Measurements from ENCODE around the gene CXCR4. TPM values are rescaled to one million over a fixed set of nuclear protein-coding genes. Genes with fewer than 3 reads are reported as not detected.

CXCR4 gene
- total and polyA plus RNA-seq, 2 experiments from 2014 or later = 0.16 TPM; not detected in 1

GRCh38 chr2:136118819-136119716 lies 1.1 kb upstream of the CXCR4 start:
- Histone ChIP-seq H3K27me3 (replicated peaks; ENCODE audit: insufficient read depth) (peaks cover 81% of the 10 kb centered on the region), H3K4me2 (ENCODE audit: unreplicated experiment) (no peak overlapping the region), H2AFZ (no peak overlapping the region), H3K27ac (no peak overlapping the region), H3K79me2 (ENCODE audit: insufficient read depth) (no peaks in the 10 kb centered on the region), H3K9ac (no peak overlapping the region), H3K9me2 (ENCODE audit: insufficient read depth) (no peaks in the 10 kb centered on the region), H3K4me3 (no peak overlapping the region), H3K36me3 (ENCODE audit: low read depth) (no peaks in the 10 kb centered on the region), H3F3A (ENCODE audit: insufficient read depth) (no peaks in the 10 kb centered on the region), H3K9me3 (ENCODE audit: low read depth) (no peaks in the 10 kb centered on the region), H4K20me1 (ENCODE audit: insufficient read depth) (no peaks in the 10 kb centered on the region), H3K4me1 (ENCODE audit: insufficient read depth) (no peaks in the 10 kb centered on the region)
- in situ Hi-C loops (cut with MboI) = no loop called here
- TF ChIP-seq EZH2 (IDR thresholded peaks at IDR 0.05; ENCODE audit: insufficient read depth, poor library complexity, severe bottlenecking) = no peak
- 0 out of 2 replicates have a peak, but pooled peaks have one; percentile 73 for TF ChIP-seq EZH2phosphoT487 (IDR thresholded peaks at IDR 0.05; ENCODE audit: insufficient read depth, low read depth)
- 3% methylated on average over 26 to 51 of the region's 52 CpGs for WGBS, 2 experiments (ENCODE audit: low coverage in 1 of 2, low lambda C conversion rate in 2 of 2, missing lambda C conversion rate in 2 of 2)
- no peak for DNase-seq

GRCh38 chr2:136117391-136117841 lies 533 bp downstream of the CXCR4 start:
- H3K9me3 ChIP-seq (ENCODE audit: low read depth) = no peaks in the 10 kb centered on the region
- peak overlapping the region; percentile 21; the same call in 1 of the 2 replicates for H3K4me3 ChIP-seq
- H3K9ac ChIP-seq = no peak overlapping the region
- no peak overlapping the region for H2AFZ ChIP-seq
- no peaks in the 10 kb centered on the region for H3K79me2 ChIP-seq (ENCODE audit: insufficient read depth)
- no peaks in the 10 kb centered on the region for H3F3A ChIP-seq (ENCODE audit: insufficient read depth)
- 1% methylated on average over 30 to 35 of the region's 35 CpGs for WGBS, 2 experiments (ENCODE audit: low coverage in 1 of 2, low lambda C conversion rate in 2 of 2, missing lambda C conversion rate in 2 of 2)
- no peaks in the 10 kb centered on the region for H3K4me1 ChIP-seq (ENCODE audit: insufficient read depth)
- no peaks in the 10 kb centered on the region for H3K36me3 ChIP-seq (ENCODE audit: low read depth)
- no peaks in the 10 kb centered on the region for H3K9me2 ChIP-seq (ENCODE audit: insufficient read depth)
- TF ChIP-seq EZH2 (IDR thresholded peaks at IDR 0.05; ENCODE audit: insufficient read depth, poor library complexity, severe bottlenecking) (peak; percentile 44), EZH2phosphoT487 (IDR thresholded peaks at IDR 0.05; ENCODE audit: insufficient read depth, low read depth) (no peak)
- in situ Hi-C loops (cut with MboI) = no loop called here
- peaks cover 76% of the 10 kb centered on the region for H3K27me3 ChIP-seq (replicated peaks; ENCODE audit: insufficient read depth)
- no peaks in the 10 kb centered on the region for H4K20me1 ChIP-seq (ENCODE audit: insufficient read depth)
- peak; percentile 46 for DNase-seq
- no peak overlapping the region for H3K4me2 ChIP-seq (ENCODE audit: unreplicated experiment)
- no peak overlapping the region for H3K27ac ChIP-seq

- no peak overlapping the region for H2AFZ ChIP-seq
- H3K79me2 ChIP-seq (ENCODE audit: insufficient read depth) = no peaks in the 10 kb centered on the region
- no peak overlapping the region for H3K9ac ChIP-seq
- no peaks in the 10 kb centered on the region for H3F3A ChIP-seq (ENCODE audit: insufficient read depth)
- H3K36me3 ChIP-seq (ENCODE audit: low read depth) = no peaks in the 10 kb centered on the region
- WGBS, 2 experiments (ENCODE audit: low coverage in 1 of 2, low lambda C conversion rate in 2 of 2, missing lambda C conversion rate in 2 of 2) = 6 to 8% methylated on average over 53 to 57 of the region's 57 CpGs
- H4K20me1 ChIP-seq (ENCODE audit: insufficient read depth) = no peaks in the 10 kb centered on the region
- H3K27me3 ChIP-seq (replicated peaks; ENCODE audit: insufficient read depth) = peaks cover 72% of the 10 kb centered on the region
- H3K9me2 ChIP-seq (ENCODE audit: insufficient read depth) = no peaks in the 10 kb centered on the region
- in situ Hi-C loops (cut with MboI) = no loop called here
- no peaks in the 10 kb centered on the region for H3K9me3 ChIP-seq (ENCODE audit: low read depth)
- TF ChIP-seq EZH2 (IDR thresholded peaks at IDR 0.05; ENCODE audit: insufficient read depth, poor library complexity, severe bottlenecking) (peak; percentile 75), EZH2phosphoT487 (IDR thresholded peaks at IDR 0.05; ENCODE audit: insufficient read depth, low read depth) (no peak)
- no peaks in the 10 kb centered on the region for H3K4me1 ChIP-seq (ENCODE audit: insufficient read depth)
- no peak for DNase-seq
- H3K27ac ChIP-seq = no peak overlapping the region
- no peak overlapping the region; the same call in 1 of the 2 replicates for H3K4me3 ChIP-seq
- H3K4me2 ChIP-seq (ENCODE audit: unreplicated experiment) = no peak overlapping the region
Observed at GRCh38 chr2:136116813-136117390, 1.0 kb downstream of the CXCR4 start.

GRCh38 chr2:136116151-136116812 lies 1.7 kb downstream of the CXCR4 start:
- no peak overlapping the region for H2AFZ ChIP-seq
- no peaks in the 10 kb centered on the region for H3K4me1 ChIP-seq (ENCODE audit: insufficient read depth)
- H3K4me3 ChIP-seq = no peak overlapping the region
- no peaks in the 10 kb centered on the region for H3K36me3 ChIP-seq (ENCODE audit: low read depth)
- no peak overlapping the region for H3K27ac ChIP-seq
- peak; percentile 6 for DNase-seq
- no peaks in the 10 kb centered on the region for H3K9me3 ChIP-seq (ENCODE audit: low read depth)
- no peak overlapping the region for H3K9ac ChIP-seq
- 2 to 5% methylated on average over 24 to 30 of the region's 30 CpGs for WGBS, 2 experiments (ENCODE audit: low coverage in 1 of 2, low lambda C conversion rate in 2 of 2, missing lambda C conversion rate in 2 of 2)
- no peaks in the 10 kb centered on the region for H3K79me2 ChIP-seq (ENCODE audit: insufficient read depth)
- peaks cover 66% of the 10 kb centered on the region for H3K27me3 ChIP-seq (replicated peaks; ENCODE audit: insufficient read depth)
- in situ Hi-C loops (cut with MboI) = no loop called here
- TF ChIP-seq EZH2phosphoT487 (IDR thresholded peaks at IDR 0.05; ENCODE audit: insufficient read depth, low read depth) (0 out of 2 replicates have a peak, but pooled peaks have one; percentile 44), EZH2 (IDR thresholded peaks at IDR 0.05; ENCODE audit: insufficient read depth, poor library complexity, severe bottlenecking) (peak; percentile 35)
- H3K9me2 ChIP-seq (ENCODE audit: insufficient read depth) = no peaks in the 10 kb centered on the region
- no peaks in the 10 kb centered on the region for H4K20me1 ChIP-seq (ENCODE audit: insufficient read depth)
- no peaks in the 10 kb centered on the region for H3F3A ChIP-seq (ENCODE audit: insufficient read depth)
- H3K4me2 ChIP-seq (ENCODE audit: unreplicated experiment) = no peak overlapping the region
